Calu3 (cell line): ENCODE results near the gene NQO1. TPM values are rescaled to one million over a fixed set of nuclear protein-coding genes. Genes with fewer than 3 reads are reported as not detected.
"Not testable (repeated sequence)": the region's sequence is repeated elsewhere in the genome, so short reads cannot be mapped to it uniquely, and the experiment has no call there.

Experiments used
- BruUV-seq: library from RNA; stranded (reverse); fragments of 400-500 nt; replicated peaks from 2 replicates; lab custom pipeline; 2021; lab: Mats Ljungman, UMichigan
- CTCF ChIA-PET: fragments of 300-600 bp; sonication (Branson Sonifier 250); formaldehyde crosslinking; loops from one replicate; lab custom pipeline; 2022; ENCODE audit warnings: antibody characterized with exemption; lab: Charles Lee
- DNase-seq: peaks from one replicate; pipeline ENCODE4 v3.0.0; 2022
- H3K27ac Mint-ChIP-seq: one replicate; pipeline ENCODE4 v1.8.0; 2022; ENCODE audit warnings: mixed read lengths; ENCODE audit not compliant: unreplicated experiment
- H3K27me3 Mint-ChIP-seq: one replicate; pipeline ENCODE4 v1.8.0; 2022; ENCODE audit warnings: mixed read lengths; ENCODE audit not compliant: unreplicated experiment
- H3K36me3 Mint-ChIP-seq: one replicate; pipeline ENCODE4 v1.8.0; 2022; ENCODE audit warnings: mild to moderate bottlenecking, moderate library complexity, mixed read lengths; ENCODE audit not compliant: insufficient read depth, unreplicated experiment
- H3K4me1 Mint-ChIP-seq: one replicate; pipeline ENCODE4 v1.8.0; 2022; ENCODE audit warnings: mild to moderate bottlenecking, low read depth, mixed read lengths; ENCODE audit not compliant: unreplicated experiment
- H3K4me3 Mint-ChIP-seq: one replicate; pipeline ENCODE4 v1.8.0; 2022; ENCODE audit warnings: mild to moderate bottlenecking, low read depth, moderate library complexity, mixed read lengths; ENCODE audit not compliant: unreplicated experiment
- H3K9me3 Mint-ChIP-seq: one replicate; pipeline ENCODE4 v1.8.0; 2022; ENCODE audit warnings: low read depth, mixed read lengths; ENCODE audit not compliant: unreplicated experiment
- intact Hi-C: fragments of 100-400 bp; cut with micrococcal nuclease; formaldehyde crosslinking; loops from one replicate; pipeline ENCODE4 v1.10.0; 2022; ENCODE audit not compliant: unreplicated experiment
- total RNA-seq: library from RNA; stranded (reverse); gene quantifications from 2 replicates; pipeline ENCODE4 v1.2.3, GENCODE V29; 2022
- TF ChIP-seq, protein P1 (sequence below): fragments of 200-600 bp; IDR thresholded peaks from one replicate; pipeline ENCODE4 v1.8.0; 2022; ENCODE audit warnings: antibody characterized with exemption; ENCODE audit not compliant: unreplicated experiment

Gene NQO1
- total RNA-seq, 1 experiment from 2014 or later: 365 TPM

DNA sequence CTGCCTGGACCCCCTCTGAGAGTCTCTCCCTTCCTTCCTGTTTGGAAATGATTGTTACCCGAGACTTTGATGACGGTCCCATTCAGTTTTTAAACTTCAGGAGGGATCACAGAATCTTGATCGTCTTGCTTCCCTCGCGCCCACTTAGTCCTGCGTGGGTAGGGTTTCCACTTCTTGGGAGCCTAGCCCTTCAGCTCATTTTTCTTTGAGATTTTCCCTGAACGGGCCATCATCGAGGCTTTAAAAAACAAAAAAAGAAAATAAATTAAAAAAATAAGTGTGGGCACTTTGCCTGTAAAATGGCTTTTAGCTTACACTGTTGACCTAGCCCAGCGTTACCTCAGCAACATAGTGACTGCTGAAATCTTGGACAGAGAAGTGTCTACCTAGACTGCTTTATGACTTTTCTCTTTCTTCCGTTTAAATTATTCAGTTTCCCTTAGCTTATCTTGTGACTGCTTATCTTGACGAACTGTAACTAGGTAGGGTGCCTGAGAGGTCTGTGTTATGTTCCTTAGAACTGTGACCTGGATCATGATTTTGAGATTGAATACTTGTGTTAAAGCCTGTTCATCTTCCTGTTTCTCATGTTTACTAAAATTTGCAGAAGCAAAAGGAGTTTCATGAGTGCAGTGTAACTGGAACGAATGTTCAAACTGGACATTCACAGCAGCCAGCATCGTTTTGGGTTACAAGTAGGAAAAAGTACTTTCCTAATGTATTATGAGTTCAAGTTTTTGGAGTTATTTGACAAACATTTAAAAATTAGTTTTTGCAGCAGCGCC is 36.6 kb upstream of the NQO1 start:
- CTCF ChIA-PET: interaction anchor here (1.1 to 1.4 kb wide), 3 partner anchors 9 to 167 kb away, joined by 3 to 7 read pairs (median 3); partner anchors contain the start of gene NOB1
- intact Hi-C loops: no loop called here

DNA sequence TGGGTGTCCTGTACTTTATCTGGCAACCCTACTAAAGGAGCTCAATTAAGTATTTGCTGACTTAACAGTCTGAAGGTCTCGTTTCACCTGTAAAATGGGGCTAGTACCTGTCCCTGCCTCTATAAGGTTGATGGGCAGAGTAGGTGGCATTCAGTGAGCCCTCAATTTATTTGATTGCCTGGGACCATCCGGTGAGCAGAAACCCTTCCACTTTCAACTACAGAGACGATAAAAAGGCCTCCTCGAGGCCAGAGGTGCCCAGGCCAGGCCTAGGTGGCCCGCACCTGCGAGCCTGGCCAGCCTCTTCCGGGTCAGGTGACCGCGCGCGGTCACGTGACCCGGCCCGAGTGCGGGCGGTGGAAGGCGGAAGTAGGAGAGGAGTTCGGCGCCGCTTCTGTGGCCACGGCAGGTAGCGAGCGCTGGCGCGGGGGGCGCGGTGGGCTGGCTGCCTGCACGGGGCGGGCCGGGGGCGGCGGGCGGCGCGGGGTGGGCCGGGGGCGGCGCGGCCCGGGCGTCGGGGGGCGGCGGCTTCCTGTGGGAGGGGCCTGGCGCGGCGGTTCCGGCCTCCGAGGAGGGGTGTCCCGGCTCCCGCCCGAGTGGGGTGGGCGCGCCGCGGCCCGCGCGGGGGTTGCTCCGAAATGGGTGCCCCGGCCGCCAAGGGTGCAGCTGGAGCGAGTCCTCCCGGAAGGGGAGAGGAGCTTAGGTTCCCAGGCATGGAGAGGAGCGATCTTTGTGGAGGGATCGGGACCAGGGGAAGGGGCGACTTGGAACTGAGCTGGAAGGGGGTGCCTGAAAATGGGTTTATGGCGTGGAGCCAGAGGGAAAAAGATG is 35.8 kb upstream of the NQO1 start, which contains the start of gene WWP2:
TSS of gene WWP2 (plus strand) at position 350 of the 831 bp plus-strand sequence. CDS start 24,679 bp downstream, outside the sequence.
- Mint-ChIP-seq H3K36me3 (peaks cover 27% of the 10 kb centered on the region), H3K27me3 (peaks cover 3% of the 10 kb centered on the region), H3K4me1 (peaks cover 16% of the 10 kb centered on the region), H3K27ac (peak within 1 kb of the TSS; percentile 97), H3K4me3 (peak within 1 kb of the TSS; percentile 99), H3K9me3 (no peaks in the 10 kb centered on the region)
- CTCF ChIA-PET: interaction anchor here (0.6 to 1.4 kb wide), 4 partner anchors 8 to 366 kb away, joined by 3 to 7 read pairs (median 4); partner anchors contain the start of gene NOB1
- intact Hi-C loops: no loop called here
- DNase-seq: peak; percentile 79
- BruUV-seq: no TSS peak
- TF ChIP-seq, protein P1, sequence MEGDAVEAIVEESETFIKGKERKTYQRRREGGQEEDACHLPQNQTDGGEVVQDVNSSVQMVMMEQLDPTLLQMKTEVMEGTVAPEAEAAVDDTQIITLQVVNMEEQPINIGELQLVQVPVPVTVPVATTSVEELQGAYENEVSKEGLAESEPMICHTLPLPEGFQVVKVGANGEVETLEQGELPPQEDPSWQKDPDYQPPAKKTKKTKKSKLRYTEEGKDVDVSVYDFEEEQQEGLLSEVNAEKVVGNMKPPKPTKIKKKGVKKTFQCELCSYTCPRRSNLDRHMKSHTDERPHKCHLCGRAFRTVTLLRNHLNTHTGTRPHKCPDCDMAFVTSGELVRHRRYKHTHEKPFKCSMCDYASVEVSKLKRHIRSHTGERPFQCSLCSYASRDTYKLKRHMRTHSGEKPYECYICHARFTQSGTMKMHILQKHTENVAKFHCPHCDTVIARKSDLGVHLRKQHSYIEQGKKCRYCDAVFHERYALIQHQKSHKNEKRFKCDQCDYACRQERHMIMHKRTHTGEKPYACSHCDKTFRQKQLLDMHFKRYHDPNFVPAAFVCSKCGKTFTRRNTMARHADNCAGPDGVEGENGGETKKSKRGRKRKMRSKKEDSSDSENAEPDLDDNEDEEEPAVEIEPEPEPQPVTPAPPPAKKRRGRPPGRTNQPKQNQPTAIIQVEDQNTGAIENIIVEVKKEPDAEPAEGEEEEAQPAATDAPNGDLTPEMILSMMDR: no peak

More for the DNA sequence above, 36.6 kb upstream of the NQO1 start:
- no peaks in the 10 kb centered on the region for H3K27me3 Mint-ChIP-seq
- peaks cover 16% of the 10 kb centered on the region for H3K4me1 Mint-ChIP-seq
- peak overlapping the region; percentile 97 for H3K27ac Mint-ChIP-seq
- peak overlapping the region; percentile 99 for H3K4me3 Mint-ChIP-seq
- peaks cover 27% of the 10 kb centered on the region for H3K36me3 Mint-ChIP-seq
- BruUV-seq: TSS peak; percentile 59
- TF ChIP-seq, protein P1: no peak
- H3K9me3 Mint-ChIP-seq: no peaks in the 10 kb centered on the region
- DNase-seq: no peak

DNA sequence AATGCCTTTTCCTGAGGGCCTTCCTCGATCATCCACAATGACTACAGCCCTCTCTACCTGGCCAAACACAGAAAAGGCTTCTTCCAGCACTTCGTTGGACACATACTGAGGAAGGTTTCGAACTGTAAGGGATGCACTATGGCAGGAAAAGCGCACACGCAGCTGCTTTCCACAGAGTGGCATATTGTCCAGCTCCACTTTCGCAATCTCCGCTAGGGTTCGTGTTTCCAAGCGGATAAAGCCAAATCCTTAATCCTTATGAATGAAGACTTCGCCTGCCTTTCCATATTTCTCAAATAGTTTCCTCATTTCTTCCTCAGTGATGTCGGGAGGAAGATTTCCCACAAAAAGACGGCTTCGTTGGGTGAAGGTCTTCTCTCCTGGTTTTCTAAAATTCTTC is 31.0 kb upstream of the NQO1 start:
- H3K27ac Mint-ChIP-seq, H3K9me3 Mint-ChIP-seq, intact Hi-C loops, H3K4me3 Mint-ChIP-seq, BruUV-seq, DNase-seq: not testable (repeated sequence)
- Mint-ChIP-seq H3K4me1 (peaks cover 18% of the 10 kb centered on the region), H3K36me3 (peaks cover 34% of the 10 kb centered on the region), H3K27me3 (peaks cover 13% of the 10 kb centered on the region)
- CTCF ChIA-PET: interaction anchor here (0.9 kb wide), 1 partner anchor 359 kb away, joined by 3 read pairs; no protein-coding TSS in a partner anchor

DNA sequence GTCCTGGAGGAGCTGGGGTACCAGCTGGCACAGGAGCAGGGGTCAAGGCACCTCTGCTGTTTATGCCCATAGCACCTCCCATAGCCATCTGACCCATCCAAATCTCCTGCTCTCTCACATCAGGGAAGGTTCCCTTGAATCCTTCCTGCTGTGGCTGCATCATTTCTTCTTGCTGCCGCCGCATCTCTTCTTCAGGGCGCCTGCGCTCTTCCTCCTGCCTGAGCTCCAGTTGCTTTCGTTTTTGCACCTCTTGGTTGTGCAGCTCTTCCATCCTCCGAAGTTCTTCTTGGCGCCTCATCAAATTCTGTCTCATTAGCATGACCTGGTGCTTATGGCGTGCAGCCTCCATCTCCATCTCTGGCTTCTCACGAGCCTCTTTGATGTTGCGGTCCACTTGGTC is 30.3 kb upstream of the NQO1 start:
- no TSS peak for BruUV-seq
- no peak overlapping the region for H3K4me3 Mint-ChIP-seq
- no peak for DNase-seq
- peaks cover 34% of the 10 kb centered on the region for H3K36me3 Mint-ChIP-seq
- intact Hi-C loops: no loop called here
- H3K27me3 Mint-ChIP-seq: peaks cover 13% of the 10 kb centered on the region
- H3K4me1 Mint-ChIP-seq: peaks cover 17% of the 10 kb centered on the region
- CTCF ChIA-PET: no interaction called here
- no peaks in the 10 kb centered on the region for H3K9me3 Mint-ChIP-seq
- TF ChIP-seq, protein P1: no peak
- H3K27ac Mint-ChIP-seq: no peak overlapping the region
